Right cardiac atrium (tissue), 5 donors: Measurements from ENCODE around the gene FAM227A. TPM values are rescaled to one million over a fixed set of nuclear protein-coding genes. Genes with fewer than 3 reads are reported as not detected.

Source experiments
- ATAC-seq, 2 donors: fragments of 200-7000 bp; cut with Tn5 transposase; one replicate each; pipeline versions ENCODE4 v1.8.0 to v1.9.1; 2020; ENCODE audit warnings: moderate library complexity in 2 of 2, mild to moderate bottlenecking in 1 of 2
- DNase-seq, 3 donors: peaks; one replicate each; pipeline ENCODE4 v3.0.0-alpha.2; 2020
- H3K27ac ChIP-seq: one replicate; pipeline ENCODE4 v1.5.1; 2013; ENCODE audit warnings: mild to moderate bottlenecking, low read length, control low read depth, moderate library complexity
- H3K27me3 ChIP-seq: one replicate; pipeline ENCODE4 v1.6.1; 2013; ENCODE audit not compliant: control insufficient read depth, insufficient read depth
- H3K4me1 ChIP-seq: one replicate; pipeline ENCODE4 v1.6.1; 2013; ENCODE audit warnings: low read length; ENCODE audit not compliant: control insufficient read depth, insufficient read depth
- H3K4me3 ChIP-seq: one replicate; pipeline ENCODE4 v1.5.1; 2013; ENCODE audit warnings: low read length, control low read depth
- H3K9me3 ChIP-seq: one replicate; pipeline ENCODE4 v1.6.1; 2013; ENCODE audit warnings: low read length; ENCODE audit not compliant: control insufficient read depth
- WGBS: extraction: QIAGEN DNeasy Blood & Tissue Kit; methylation state at CpG from one replicate; pipeline ENCODE4 v1.1.7; 2013; 5-methylcytosine and 5-hydroxymethylcytosine counted together
- intact Hi-C, 4 donors: fragments of 100-400 bp; cut with DNase I; formaldehyde crosslinking; loops; one replicate each; pipeline versions ENCODE4 v1.11.0 to v1.14.0; 2022 to 2023
- polyA plus RNA-seq: library from polyadenylated mRNA; stranded (reverse); fragments of 200-250 nt; gene quantifications from one replicate; pipeline ENCODE4 v1.2.3, GENCODE V29; 2013
- total RNA-seq, 4 donors: library from RNA; stranded (reverse); fragmentation: NEBNext Ultra II Directional; extraction: Animal tissue kit (Norgen Biotek cat#: 25700); gene quantifications; one replicate each; pipeline ENCODE4 v1.2.1, GENCODE V29; 2021
- donor health status: healthy with polysubstance abuse.
- donor health status: DM: no; HTN: yes; CAD: no.
- donor health status: DM: no; HTN: no; CAD: no.
- donor health status: DM: no; HTN: yes; CAD: no; lungs with severe emphysema.
- donor health status: DM: yes; HTN: yes; CAD: no.

The FAM227A gene
- total and polyA plus RNA-seq, 5 donors = 0.23 to 1.2 (median 0.79) TPM

- peak overlapping the region; percentile 70 for H3K27ac ChIP-seq
- WGBS = 33% methylated on average over 32 of the region's 32 CpGs
Observed at GRCh38 chr22:38569181-38569971, 86.8 kb downstream of the FAM227A start.

GRCh38 chr22:38567531-38568285 is 88.5 kb downstream of the FAM227A start:
- intact Hi-C loops = loop anchor here in 1 of 4 donors (10.0 kb wide), 1 partner anchor 53 kb away; no protein-coding TSS in a partner anchor
- H3K9me3 ChIP-seq = no peaks in the 10 kb centered on the region
- no peak for DNase-seq
- WGBS = 56% methylated on average over 7 of the region's 7 CpGs
- ATAC-seq = no peak
- H3K27ac ChIP-seq = no peak overlapping the region
- H3K27me3 ChIP-seq = no peaks in the 10 kb centered on the region
- H3K4me1 ChIP-seq = no peaks in the 10 kb centered on the region
- no peak overlapping the region for H3K4me3 ChIP-seq

More at GRCh38 chr22:38569181-38569971, 86.8 kb downstream of the FAM227A start:
- H3K4me1 ChIP-seq = no peaks in the 10 kb centered on the region
- no peaks in the 10 kb centered on the region for H3K9me3 ChIP-seq
- H3K4me3 ChIP-seq = peak overlapping the region; percentile 92
- intact Hi-C loops = loop anchor here in 1 of 4 donors (10.0 kb wide), 1 partner anchor 55 kb away; no protein-coding TSS in a partner anchor
- ATAC-seq (peak; percentile 36 to 40), DNase-seq (peak; percentile 16 to 65 (median 60))
- no peaks in the 10 kb centered on the region for H3K27me3 ChIP-seq

- Histone ChIP-seq H3K9me3 (no peaks in the 10 kb centered on the region), H3K27ac (no peak overlapping the region), H3K27me3 (no peaks in the 10 kb centered on the region), H3K4me1 (no peaks in the 10 kb centered on the region), H3K4me3 (no peak overlapping the region)
- WGBS = 38% methylated on average over 3 of the region's 3 CpGs
- intact Hi-C loops = loop anchor here in 1 of 4 donors (10.0 kb wide), 1 partner anchor 52 kb away; no protein-coding TSS in a partner anchor
- no peak for ATAC-seq
- DNase-seq = no peak
Observed at GRCh38 chr22:38566726-38567504, 89.3 kb downstream of the FAM227A start.

GRCh38 chr22:38565441-38565840 is 90.8 kb downstream of the FAM227A start:
- intact Hi-C loops = loop anchor here in 1 of 4 donors (10.0 kb wide), 1 partner anchor 51 kb away; no protein-coding TSS in a partner anchor
- ATAC-seq = no peak

GRCh38 chr22:38564669-38565068 is 91.5 kb downstream of the FAM227A start:
- DNase-seq = no peak
- WGBS = 76% methylated on average over 2 of the region's 2 CpGs
- intact Hi-C loops = loop anchor here in 1 of 4 donors (10.0 kb wide), 1 partner anchor 50 kb away; no protein-coding TSS in a partner anchor
- no peaks in the 10 kb centered on the region for H3K27me3 ChIP-seq
- H3K4me1 ChIP-seq = no peaks in the 10 kb centered on the region
- no peaks in the 10 kb centered on the region for H3K9me3 ChIP-seq
- H3K4me3 ChIP-seq = no peak overlapping the region
- H3K27ac ChIP-seq = no peak overlapping the region
- no peak for ATAC-seq

More at GRCh38 chr22:38565441-38565840, 90.8 kb downstream of the FAM227A start:
- DNase-seq = no peak
- H3K4me3 ChIP-seq = no peak overlapping the region
- H3K4me1 ChIP-seq = no peaks in the 10 kb centered on the region
- WGBS = 96% methylated on average over 1 of the region's 1 CpG
- no peaks in the 10 kb centered on the region for H3K9me3 ChIP-seq
- no peaks in the 10 kb centered on the region for H3K27me3 ChIP-seq
- no peak overlapping the region for H3K27ac ChIP-seq

GRCh38 chr22:38554281-38554680 is 101.9 kb downstream of the FAM227A start:
- H3K9me3 ChIP-seq = no peaks in the 10 kb centered on the region
- ATAC-seq = no peak
- intact Hi-C loops = no loop called here
- no peak overlapping the region for H3K27ac ChIP-seq
- DNase-seq = no peak
- no peak overlapping the region for H3K4me3 ChIP-seq
- H3K27me3 ChIP-seq = no peaks in the 10 kb centered on the region
- WGBS = 90% methylated on average over 3 of the region's 3 CpGs
- no peaks in the 10 kb centered on the region for H3K4me1 ChIP-seq

GRCh38 chr22:38549101-38549894 is 106.9 kb downstream of the FAM227A start:
- H3K4me1 ChIP-seq = no peaks in the 10 kb centered on the region
- intact Hi-C loops = no loop called here
- no peaks in the 10 kb centered on the region for H3K27me3 ChIP-seq
- ATAC-seq (no peak), DNase-seq (no peak)
- H3K27ac ChIP-seq = no peak overlapping the region
- WGBS = 89% methylated on average over 7 of the region's 7 CpGs
- H3K4me3 ChIP-seq = no peak overlapping the region
- no peaks in the 10 kb centered on the region for H3K9me3 ChIP-seq

- intact Hi-C loops = no loop called here
- DNase-seq (no peak), ATAC-seq (no peak)
- 89% methylated on average over 2 of the region's 2 CpGs for WGBS
- no peak overlapping the region for H3K4me3 ChIP-seq
- no peak overlapping the region for H3K27ac ChIP-seq
- H3K9me3 ChIP-seq = no peaks in the 10 kb centered on the region
- H3K27me3 ChIP-seq = no peaks in the 10 kb centered on the region
- no peaks in the 10 kb centered on the region for H3K4me1 ChIP-seq
Observed at GRCh38 chr22:38540701-38541100, 115.5 kb downstream of the FAM227A start.

- no peak for ATAC-seq
- H3K9me3 ChIP-seq = no peaks in the 10 kb centered on the region
- H3K27me3 ChIP-seq = no peaks in the 10 kb centered on the region
- H3K27ac ChIP-seq = no peak overlapping the region
- 87% methylated on average over 4 of the region's 4 CpGs for WGBS
- no peak for DNase-seq
- intact Hi-C loops = no loop called here
- no peak overlapping the region for H3K4me3 ChIP-seq
- H3K4me1 ChIP-seq = no peaks in the 10 kb centered on the region
Observed at GRCh38 chr22:38531251-38531938, 124.8 kb downstream of the FAM227A start.
